ENCODE measurements around the gene NANOS2. TPM values are rescaled to one million over a fixed set of nuclear protein-coding genes. Genes with fewer than 3 reads are reported as not detected.
A peak's percentile ranks its signal among the peaks of the same experiment; 100 is the strongest.

NANOS2 gene
- total RNA-seq, 4 donors from 2014 or later, result not detected

- Histone ChIP-seq H3K4me1 (peaks cover 24 to 35% (median 33%) of the 10 kb centered on the region in 4 donors), H3K27ac (replicated peaks in 1 of 4) (no peak overlapping the region), H3K4me3 (no peak overlapping the region), H3K36me3 (peaks cover 0 to 6% (median 0%) of the 10 kb centered on the region in 4 donors), H3K27me3 (peaks cover 10 to 31% (median 16%) of the 10 kb centered on the region in 4 donors), H3K9me3 (no peaks in the 10 kb centered on the region)
- TF ChIP-seq POLR2A (IDR thresholded peaks at IDR 0.05; ENCODE audit: low read depth) (no peak), EP300 (IDR thresholded peaks at IDR 0.05) (no peak), CTCF (IDR thresholded peaks at IDR 0.05) (no peak), POLR2AphosphoS5 (IDR thresholded peaks at IDR 0.05) (no peak)
- intact Hi-C loops (cut with DNase I), result loop anchor here (10.0 kb wide), 1 partner anchor 149 kb away; no protein-coding TSS in a partner anchor
- WGBS, result 67% methylated on average over 7 of the region's 9 CpGs
- DNase-seq (ENCODE audit: extremely low spot score), result no peak
Observed at GRCh38 chr19:45865269-45865948, 49.2 kb downstream of the NANOS2 start.

GRCh38 chr19:45864629-45865082 is 49.9 kb downstream of the NANOS2 start:
- peak overlapping the region in 3 of 4 donors; percentile 94 to 99 (median 97) for H3K4me3 ChIP-seq
- peak overlapping the region in 1 of 4 donors; percentile 16 for H3K27ac ChIP-seq (replicated peaks in 1 of 4)
- DNase-seq (ENCODE audit: extremely low spot score), result no peak
- H3K36me3 ChIP-seq, result peaks cover 2 to 12% (median 4%) of the 10 kb centered on the region in 4 donors
- intact Hi-C loops (cut with DNase I), result loop anchor here (10.0 kb wide), 1 partner anchor 150 kb away; no protein-coding TSS in a partner anchor
- WGBS, result 36% methylated on average over 12 of the region's 12 CpGs
- no peak for TF ChIP-seq POLR2AphosphoS5 (IDR thresholded peaks at IDR 0.05)
- no peak for TF ChIP-seq EP300 (IDR thresholded peaks at IDR 0.05)
- TF ChIP-seq POLR2A (IDR thresholded peaks at IDR 0.05; ENCODE audit: low read depth), result no peak
- TF ChIP-seq CTCF (IDR thresholded peaks at IDR 0.05), result no peak
- H3K27me3 ChIP-seq, result peaks cover 10 to 31% (median 16%) of the 10 kb centered on the region in 4 donors
- no peaks in the 10 kb centered on the region for H3K9me3 ChIP-seq
- H3K4me1 ChIP-seq, result peaks cover 24 to 36% (median 33%) of the 10 kb centered on the region in 4 donors

GRCh38 chr19:45863840-45864628 is 50.5 kb downstream of the NANOS2 start, which contains the start of gene FOXA3:
Gene FOXA3 (plus strand): TSS chr19:45864326. CDS start chr19:45864457, 131 bp downstream.
- WGBS, result 5% methylated on average over 10 of the region's 71 CpGs
- peak within 1 kb of the TSS; percentile 94 to 100 (median 98) for H3K4me3 ChIP-seq

More at GRCh38 chr19:45863840-45864628, 50.5 kb downstream of the NANOS2 start, which contains the start of gene FOXA3:
- peaks cover 24 to 36% (median 33%) of the 10 kb centered on the region in 4 donors for H3K4me1 ChIP-seq
- no peak for DNase-seq (ENCODE audit: extremely low spot score)
- intact Hi-C loops (cut with DNase I), result loop anchor here (2.0 to 10.0 kb wide), 2 partner anchors 23 to 151 kb away; partner anchors contain the start of gene IRF2BP1
- peaks cover 5 to 18% (median 10%) of the 10 kb centered on the region in 4 donors for H3K36me3 ChIP-seq
- H3K27ac ChIP-seq (replicated peaks in 1 of 4), result peak within 1 kb of the TSS in 3 of 4 donors; percentile 16 to 97 (median 94)
- peaks cover 10 to 31% (median 16%) of the 10 kb centered on the region in 4 donors for H3K27me3 ChIP-seq
- no peaks in the 10 kb centered on the region for H3K9me3 ChIP-seq
- TF ChIP-seq CTCF (IDR thresholded peaks at IDR 0.05), result peak; percentile 52 to 64 (median 58)
- no peak for TF ChIP-seq POLR2AphosphoS5 (IDR thresholded peaks at IDR 0.05)
- no peak for TF ChIP-seq EP300 (IDR thresholded peaks at IDR 0.05)

All from esophagus muscularis mucosa (tissue), 4 donors.